ENCODE data around the gene STOX2. TPM values are rescaled to one million over a fixed set of nuclear protein-coding genes. Genes with fewer than 3 reads are reported as not detected.

The STOX2 gene
- polyA plus RNA-seq, 1 of the 3 experiments (the other 2 are of a cell fraction), result 0.16 TPM

GRCh38 chr4:184062769-184063168, 157.7 kb downstream of the STOX2 start (continued):
- TF ChIP-seq SMC3 (IDR thresholded peaks at IDR 0.05; ENCODE audit: low read depth, low read length) (no peak), TEAD4 (IDR thresholded peaks at IDR 0.05; ENCODE audit: borderline replicate concordance, insufficient read depth) (no peak)

DNA sequence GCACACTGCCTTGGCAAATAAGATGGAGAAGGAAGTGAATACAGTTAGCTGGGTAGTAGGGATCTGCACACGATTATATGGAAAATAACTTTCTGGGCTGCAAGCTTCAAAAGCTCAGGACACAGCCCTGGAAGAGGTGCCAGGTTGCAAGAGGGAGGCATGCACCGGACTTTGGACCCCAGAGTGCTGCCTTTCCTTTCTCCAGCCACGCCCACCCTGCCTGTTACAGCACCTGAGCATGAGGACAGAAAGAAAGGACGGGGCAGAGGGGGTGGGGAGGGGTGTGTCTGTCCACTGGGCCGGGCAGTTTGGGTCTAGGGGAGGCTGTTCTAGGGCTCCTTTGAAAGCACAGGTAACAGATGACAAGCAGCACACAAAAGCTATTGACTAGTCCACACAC, 159.8 kb downstream of the STOX2 start:
- no peak for TF ChIP-seq NFIC (IDR thresholded peaks at IDR 0.05; ENCODE audit: borderline replicate concordance)
- Histone ChIP-seq H3K79me2 (ENCODE audit: insufficient read depth) (no peaks in the 10 kb centered on the region), H3K9me2 (no peaks in the 10 kb centered on the region), H3K4me2 (no peak overlapping the region), H3K27ac (ENCODE audit: low read depth in 2 of 2, low read length in 1 of 2) (no peak overlapping the region), H2AFZ (ENCODE audit: low read depth) (no peak overlapping the region), H4K20me1 (ENCODE audit: insufficient read depth) (no peaks in the 10 kb centered on the region), H3K9me3 (no peaks in the 10 kb centered on the region), H3K4me3 (ENCODE audit: low read depth in 2 of 2, low read length in 1 of 2) (no peak overlapping the region), H3K4me1 (ENCODE audit: control insufficient read depth in 1 of 2, insufficient read depth in 2 of 2, low read depth in 1 of 2, low read length in 1 of 2) (peaks cover 0 to 22% of the 10 kb centered on the region in 2 experiments; a peak in 2 of 4 replicates), H3K9ac (no peak overlapping the region), H3K27me3 (ENCODE audit: insufficient read depth) (no peaks in the 10 kb centered on the region), H3F3A (replicated peaks; ENCODE audit: insufficient read depth) (no peaks in the 10 kb centered on the region), H3K36me3 (replicated peaks in 1 of 2; ENCODE audit: control insufficient read depth in 1 of 2, insufficient read depth in 2 of 2, low read length in 1 of 2) (no peaks in the 10 kb centered on the region)
- ChIA-PET CTCF (no interaction called here), POLR2A (no interaction called here)
- 19% methylated on average over 5 of the region's 5 CpGs for WGBS (ENCODE audit: low lambda C conversion rate)
- DNase-seq, result no peak

DNA sequence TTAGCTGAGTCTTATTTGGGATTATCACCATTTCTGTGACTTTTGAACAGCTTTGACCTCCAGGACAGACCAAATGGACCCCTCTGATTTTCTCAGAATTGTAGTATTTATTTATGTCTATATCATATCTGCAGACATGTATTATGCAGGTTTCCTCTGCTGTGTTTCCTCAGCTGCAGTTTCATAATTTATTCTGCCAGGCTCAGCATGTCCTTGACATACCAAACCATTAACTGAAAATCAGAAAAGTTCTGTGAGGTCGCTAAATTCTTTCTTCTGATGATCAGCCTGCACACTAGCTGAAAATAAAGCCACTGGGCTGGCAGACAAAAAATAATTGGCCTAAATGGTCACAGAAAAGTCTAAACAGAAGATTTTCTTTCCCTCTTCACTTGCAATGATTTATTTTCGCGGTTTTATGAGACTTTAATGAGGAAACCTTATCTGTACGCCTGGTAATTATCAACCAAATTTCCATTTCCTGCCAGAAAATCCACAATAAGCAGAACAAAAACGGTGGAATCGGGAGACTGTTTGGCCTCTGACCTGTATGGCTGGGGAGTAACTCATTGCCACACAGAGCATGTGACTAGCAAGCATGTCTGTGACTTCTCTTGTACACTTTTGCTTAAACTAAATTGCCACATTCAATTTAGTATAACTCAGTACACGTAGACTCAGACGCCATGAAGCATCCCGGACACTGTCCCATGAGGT, 161.6 kb downstream of the STOX2 start:
- WGBS (ENCODE audit: low lambda C conversion rate), result 7% methylated on average over 9 of the region's 9 CpGs
- Histone ChIP-seq H3K79me2 (ENCODE audit: insufficient read depth) (no peaks in the 10 kb centered on the region), H3K9me2 (no peaks in the 10 kb centered on the region), H3K36me3 (replicated peaks in 1 of 2; ENCODE audit: control insufficient read depth in 1 of 2, insufficient read depth in 2 of 2, low read length in 1 of 2) (no peaks in the 10 kb centered on the region), H3K4me3 (ENCODE audit: low read depth in 2 of 2, low read length in 1 of 2) (no peak overlapping the region), H4K20me1 (ENCODE audit: insufficient read depth) (no peaks in the 10 kb centered on the region), H3K27ac (ENCODE audit: low read depth in 2 of 2, low read length in 1 of 2) (peak overlapping the region in 1 of 2 experiments; percentile 83; a peak in 2 of 4 replicates), H3K27me3 (ENCODE audit: insufficient read depth) (no peaks in the 10 kb centered on the region), H2AFZ (ENCODE audit: low read depth) (no peak overlapping the region), H3K4me1 (ENCODE audit: control insufficient read depth in 1 of 2, insufficient read depth in 2 of 2, low read depth in 1 of 2, low read length in 1 of 2) (peaks cover 0 to 22% of the 10 kb centered on the region in 2 experiments; a peak in 2 of 4 replicates), H3F3A (replicated peaks; ENCODE audit: insufficient read depth) (no peaks in the 10 kb centered on the region), H3K9ac (no peak overlapping the region), H3K9me3 (no peaks in the 10 kb centered on the region), H3K4me2 (no peak overlapping the region)
- peak; percentile 42 for DNase-seq
- CTCF ChIA-PET, result interaction anchor here (0.7 to 1.8 kb wide), 8 partner anchors 12 to 226 kb away, joined by 3 to 8 read pairs (median 4); no protein-coding TSS in a partner anchor
- TF ChIP-seq EP300 (IDR thresholded peaks at IDR 0.05; ENCODE audit: borderline replicate concordance in 1 of 2, low read depth in 1 of 2, low read length in 1 of 2), result peak in 1 of 2 experiments; percentile 53; a peak in 2 of 4 replicates
- TF ChIP-seq, protein P1, sequence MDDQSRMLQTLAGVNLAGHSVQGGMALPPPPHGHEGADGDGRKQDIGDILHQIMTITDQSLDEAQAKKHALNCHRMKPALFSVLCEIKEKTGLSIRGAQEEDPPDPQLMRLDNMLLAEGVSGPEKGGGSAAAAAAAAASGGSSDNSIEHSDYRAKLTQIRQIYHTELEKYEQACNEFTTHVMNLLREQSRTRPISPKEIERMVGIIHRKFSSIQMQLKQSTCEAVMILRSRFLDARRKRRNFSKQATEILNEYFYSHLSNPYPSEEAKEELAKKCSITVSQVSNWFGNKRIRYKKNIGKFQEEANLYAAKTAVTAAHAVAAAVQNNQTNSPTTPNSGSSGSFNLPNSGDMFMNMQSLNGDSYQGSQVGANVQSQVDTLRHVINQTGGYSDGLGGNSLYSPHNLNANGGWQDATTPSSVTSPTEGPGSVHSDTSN (IDR thresholded peaks at IDR 0.05), result no peak
- no peak for TF ChIP-seq MEF2A (IDR thresholded peaks at IDR 0.05; ENCODE audit: borderline replicate concordance, low read depth)
- no peak for TF ChIP-seq FOSL2 (IDR thresholded peaks at IDR 0.05; ENCODE audit: borderline replicate concordance, low read depth)
- no peak for TF ChIP-seq FOXM1 (IDR thresholded peaks at IDR 0.05; ENCODE audit: low read depth)
- no peak for TF ChIP-seq EZH2phosphoT487 (IDR thresholded peaks at IDR 0.05; ENCODE audit: borderline replicate concordance, low read depth)
- no peak for TF ChIP-seq FOXJ3 (CRISPR knock-in tag; IDR thresholded peaks at IDR 0.05)
- POLR2A ChIA-PET, result no interaction called here

Data from SK-N-SH (cell line).